Smooth muscle cell (in vitro differentiated cells): ENCODE data around the gene TBC1D5. TPM values are rescaled to one million over a fixed set of nuclear protein-coding genes. Genes with fewer than 3 reads are reported as not detected.

ENCODE experiments used
- DNase-seq: peaks from one replicate; lab custom pipeline; 2025; ENCODE audit not compliant: unreplicated experiment; lab: John Stamatoyannopoulos, UW
- H2AFZ ChIP-seq: fragments of 200-600 bp; sonication (generic); 2 replicates; pipeline ENCODE4 v1.6.0; 2016; ENCODE audit warnings: antibody characterized with exemption, low read depth, mild to moderate bottlenecking
- H3F3A ChIP-seq: fragments of 200-600 bp; sonication (generic); 2 replicates; pipeline ENCODE4 v1.6.0; 2017; ENCODE audit warnings: antibody characterized with exemption, low read depth
- H3K27ac ChIP-seq: fragments of 200-600 bp; sonication (generic); 2 replicates; pipeline ENCODE4 v1.5.1; 2016; ENCODE audit warnings: low read depth, mild to moderate bottlenecking
- H3K27me3 ChIP-seq: fragments of 200-600 bp; sonication (generic); 2 replicates; pipeline ENCODE4 v1.6.1; 2016; ENCODE audit warnings: low read depth, mild to moderate bottlenecking
- H3K36me3 ChIP-seq: fragments of 200-600 bp; sonication (generic); 2 replicates; pipeline ENCODE4 v1.5.1; 2016; ENCODE audit warnings: low read depth
- H3K4me1 ChIP-seq: fragments of 200-600 bp; sonication (generic); 2 replicates; pipeline ENCODE4 v1.5.1; 2016; ENCODE audit warnings: low read depth
- H3K4me2 ChIP-seq: fragments of 200-600 bp; sonication (generic); 2 replicates; pipeline ENCODE4 v1.6.0; 2016; ENCODE audit warnings: mild to moderate bottlenecking
- H3K4me3 ChIP-seq: fragments of 200-600 bp; sonication (generic); 2 replicates; pipeline ENCODE4 v1.5.1; 2016; ENCODE audit warnings: mild to moderate bottlenecking
- H3K79me2 ChIP-seq: fragments of 200-600 bp; sonication (generic); 2 replicates; pipeline ENCODE4 v1.6.0; 2016; ENCODE audit warnings: low read depth, mild to moderate bottlenecking
- H3K9ac ChIP-seq: fragments of 200-600 bp; sonication (generic); 2 replicates; pipeline ENCODE4 v1.6.0; 2016; ENCODE audit warnings: low read depth
- H3K9me3 ChIP-seq: fragments of 200-600 bp; sonication (generic); replicated peaks from 2 replicates; pipeline ENCODE4 v1.5.1; 2016; ENCODE audit warnings: low read depth
- H4K20me1 ChIP-seq: fragments of 200-600 bp; sonication (generic); 2 replicates; pipeline ENCODE4 v1.6.0; 2016; ENCODE audit warnings: low read depth
- WGBS: methylation state at CpG from one replicate; pipeline ENCODE4 v1.1.7; 2016; ENCODE audit warnings: low lambda C conversion rate; 5-methylcytosine and 5-hydroxymethylcytosine counted together
- polyA plus RNA-seq: library from polyadenylated mRNA; unstranded; fragments of >200 nt; fragmentation: Nextera tagmentation; extraction: Ambion mirVana; gene quantifications from 2 replicates; pipeline ENCODE4 v1.2.1, GENCODE V29; 2016
- total RNA-seq: library from RNA; depleted of rRNA; stranded (reverse); fragments of >200 nt; gene quantifications from 2 replicates; pipeline ENCODE4 v1.2.3, GENCODE V29; 2014
- TF ChIP-seq, protein P1 (sequence below): fragments of 200-600 bp; sonication (generic); IDR thresholded peaks from 2 replicates; pipeline ENCODE4 v1.5.1; 2017; ENCODE audit warnings: borderline replicate concordance, mild to moderate bottlenecking, antibody characterized with exemption; ENCODE audit not compliant: insufficient read depth, poor library complexity, severe bottlenecking

TBC1D5 gene
- total and polyA plus RNA-seq, 2 experiments from 2014 or later, result 14.6 to 35.3 TPM

DNA sequence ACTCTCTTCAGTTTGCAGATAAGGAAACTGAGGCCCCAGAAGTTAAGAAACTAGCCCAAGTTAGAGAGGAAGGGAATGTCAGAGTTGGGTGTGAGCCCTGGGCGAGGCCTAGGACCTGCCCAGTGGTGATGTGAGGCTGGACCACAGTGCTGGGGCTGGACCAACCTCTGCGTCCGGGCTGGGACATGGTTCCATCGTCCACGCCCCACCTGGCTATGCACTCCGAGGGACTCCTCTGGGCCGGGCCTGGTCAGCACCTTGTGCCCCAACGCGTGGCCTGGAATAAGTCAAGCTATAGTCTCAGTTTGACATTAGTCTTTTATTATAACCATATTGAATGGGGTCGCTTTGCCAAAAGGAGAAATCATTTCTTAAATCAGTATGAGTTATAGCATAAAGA, 585.6 kb downstream of the TBC1D5 start:
- Histone ChIP-seq H3F3A (no peaks in the 10 kb centered on the region), H3K9me3 (no peaks in the 10 kb centered on the region), H3K27ac (no peak overlapping the region), H4K20me1 (no peaks in the 10 kb centered on the region), H3K27me3 (no peaks in the 10 kb centered on the region), H3K4me2 (no peak overlapping the region), H3K4me3 (no peak overlapping the region), H3K36me3 (no peaks in the 10 kb centered on the region), H2AFZ (no peak overlapping the region), H3K4me1 (no peaks in the 10 kb centered on the region), H3K79me2 (no peaks in the 10 kb centered on the region), H3K9ac (no peak overlapping the region)
- TF ChIP-seq, protein P1, sequence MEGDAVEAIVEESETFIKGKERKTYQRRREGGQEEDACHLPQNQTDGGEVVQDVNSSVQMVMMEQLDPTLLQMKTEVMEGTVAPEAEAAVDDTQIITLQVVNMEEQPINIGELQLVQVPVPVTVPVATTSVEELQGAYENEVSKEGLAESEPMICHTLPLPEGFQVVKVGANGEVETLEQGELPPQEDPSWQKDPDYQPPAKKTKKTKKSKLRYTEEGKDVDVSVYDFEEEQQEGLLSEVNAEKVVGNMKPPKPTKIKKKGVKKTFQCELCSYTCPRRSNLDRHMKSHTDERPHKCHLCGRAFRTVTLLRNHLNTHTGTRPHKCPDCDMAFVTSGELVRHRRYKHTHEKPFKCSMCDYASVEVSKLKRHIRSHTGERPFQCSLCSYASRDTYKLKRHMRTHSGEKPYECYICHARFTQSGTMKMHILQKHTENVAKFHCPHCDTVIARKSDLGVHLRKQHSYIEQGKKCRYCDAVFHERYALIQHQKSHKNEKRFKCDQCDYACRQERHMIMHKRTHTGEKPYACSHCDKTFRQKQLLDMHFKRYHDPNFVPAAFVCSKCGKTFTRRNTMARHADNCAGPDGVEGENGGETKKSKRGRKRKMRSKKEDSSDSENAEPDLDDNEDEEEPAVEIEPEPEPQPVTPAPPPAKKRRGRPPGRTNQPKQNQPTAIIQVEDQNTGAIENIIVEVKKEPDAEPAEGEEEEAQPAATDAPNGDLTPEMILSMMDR, result no peak
- no peak for DNase-seq
- 92% methylated on average over 10 of the region's 10 CpGs for WGBS

DNA sequence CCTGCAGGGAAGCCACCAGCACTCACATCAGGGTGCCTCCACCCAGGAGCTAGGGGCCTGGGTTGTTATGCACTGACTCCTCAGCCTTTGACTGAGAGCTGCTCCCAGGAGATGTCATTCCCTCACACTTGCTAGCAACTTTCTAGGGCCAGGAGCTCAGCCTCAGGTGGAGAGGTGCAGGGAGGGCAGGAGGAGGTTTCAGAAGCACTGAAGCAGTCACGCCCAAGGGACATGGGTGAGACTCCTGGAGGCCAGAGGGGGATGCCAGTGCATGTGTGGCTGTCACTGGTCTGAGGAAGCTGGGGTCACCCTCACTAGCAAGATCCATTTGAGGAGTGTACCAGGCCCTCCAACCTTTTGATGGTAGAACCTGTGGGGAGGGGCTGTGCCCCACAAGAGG, 586.5 kb downstream of the TBC1D5 start:
- Histone ChIP-seq H3K27ac (no peak overlapping the region), H4K20me1 (no peaks in the 10 kb centered on the region), H3K4me3 (no peak overlapping the region), H3F3A (no peaks in the 10 kb centered on the region), H3K36me3 (no peaks in the 10 kb centered on the region), H3K9me3 (no peaks in the 10 kb centered on the region), H2AFZ (no peak overlapping the region), H3K9ac (no peak overlapping the region), H3K27me3 (no peaks in the 10 kb centered on the region), H3K4me2 (no peak overlapping the region), H3K4me1 (no peaks in the 10 kb centered on the region), H3K79me2 (no peaks in the 10 kb centered on the region)
- TF ChIP-seq, protein P1, result no peak
- DNase-seq, result no peak
- 100% methylated on average over 1 of the region's 1 CpG for WGBS

DNA sequence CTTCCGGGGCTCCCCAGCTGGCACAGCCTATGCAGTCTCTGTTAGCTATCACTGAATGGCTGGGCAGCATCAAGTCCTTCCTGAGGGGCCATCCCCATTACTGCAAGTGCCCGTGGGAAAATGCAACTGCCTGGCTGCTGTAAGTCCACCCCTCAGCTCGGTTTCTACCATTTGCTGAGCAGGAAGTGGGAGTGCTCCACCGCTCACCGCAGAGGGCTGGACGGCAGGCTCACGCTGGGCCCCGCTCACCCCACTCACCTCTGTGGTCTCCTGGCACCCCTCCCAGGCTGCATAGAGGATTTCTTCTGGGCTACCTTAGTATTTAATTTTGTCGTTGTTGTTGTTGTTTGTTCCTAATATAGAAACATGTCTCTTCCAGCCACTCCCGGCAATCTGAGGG, 587.5 kb downstream of the TBC1D5 start:
- TF ChIP-seq, protein P1, result no peak
- Histone ChIP-seq H3K79me2 (no peaks in the 10 kb centered on the region), H3K9me3 (no peaks in the 10 kb centered on the region), H3K4me3 (no peak overlapping the region), H3K36me3 (no peaks in the 10 kb centered on the region), H3K9ac (no peak overlapping the region), H3K27me3 (no peaks in the 10 kb centered on the region), H4K20me1 (no peaks in the 10 kb centered on the region), H3K4me1 (no peaks in the 10 kb centered on the region), H3F3A (no peaks in the 10 kb centered on the region), H2AFZ (no peak overlapping the region), H3K27ac (no peak overlapping the region), H3K4me2 (no peak overlapping the region)
- WGBS, result 95% methylated on average over 10 of the region's 10 CpGs
- no peak for DNase-seq

DNA sequence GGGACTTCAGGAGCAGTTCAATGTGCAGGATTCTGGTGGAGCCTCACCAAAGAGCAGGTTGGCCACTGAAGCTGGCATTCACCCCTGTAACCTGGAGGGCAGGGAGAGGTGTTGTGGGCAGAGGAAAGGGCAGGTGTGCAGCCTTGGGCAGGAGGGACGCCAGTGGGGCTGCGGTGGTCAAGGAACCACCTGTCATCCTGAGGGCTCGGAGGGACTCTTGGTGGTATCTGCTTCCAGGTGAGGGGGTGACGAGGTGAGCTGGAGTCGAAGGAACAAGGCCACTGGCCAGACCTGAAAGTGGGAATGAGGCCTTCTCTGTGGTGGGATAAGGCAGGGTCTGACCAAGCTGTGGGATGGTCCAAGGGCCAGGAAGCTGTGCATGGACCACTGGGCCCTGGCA, 588.2 kb downstream of the TBC1D5 start:
- Histone ChIP-seq H3K4me1 (no peaks in the 10 kb centered on the region), H3K27me3 (no peaks in the 10 kb centered on the region), H3K4me2 (no peak overlapping the region), H3K9ac (no peak overlapping the region), H3K36me3 (no peaks in the 10 kb centered on the region), H3K79me2 (no peaks in the 10 kb centered on the region), H3K9me3 (no peaks in the 10 kb centered on the region), H4K20me1 (no peaks in the 10 kb centered on the region), H3F3A (no peaks in the 10 kb centered on the region), H3K4me3 (no peak overlapping the region), H2AFZ (no peak overlapping the region), H3K27ac (no peak overlapping the region)
- WGBS, result 100% methylated on average over 5 of the region's 5 CpGs
- TF ChIP-seq, protein P1, result no peak
- DNase-seq, result no peak
